ENCODE measurements around the gene PPP1R13L. TPM values are rescaled to one million over a fixed set of nuclear protein-coding genes. Genes with fewer than 3 reads are reported as not detected.

The PPP1R13L gene
- total and polyA plus RNA-seq, 2 of the 8 experiments (the other 6 are each of a cell fraction or from before 2014, with no cell fraction given) = 9.1 to 15.3 TPM

DNA sequence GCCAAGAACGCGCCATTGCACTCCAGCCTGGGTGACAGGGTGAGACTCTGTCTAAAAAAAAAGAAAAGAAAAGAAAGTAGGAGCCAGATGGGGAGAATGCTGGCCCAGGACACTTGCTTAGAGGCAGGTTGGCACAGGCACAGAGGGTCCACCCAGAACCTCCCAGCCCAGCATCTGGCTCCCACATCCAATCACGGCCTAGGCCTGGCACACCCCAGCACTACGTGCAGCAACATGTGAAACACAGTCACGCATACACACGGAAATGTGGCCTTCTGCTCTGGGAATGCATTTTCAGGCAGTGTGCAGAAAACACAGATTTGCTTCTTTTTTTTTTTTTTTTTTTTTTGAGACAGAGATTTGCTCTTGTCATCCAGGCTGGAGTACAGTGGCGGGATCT is 42.1 kb upstream of the PPP1R13L start:
- H3K27ac ChIP-seq (ENCODE audit: low read depth, low read length) = no peak overlapping the region
- H3K9me3 ChIP-seq (ENCODE audit: insufficient read depth in 2 of 2, low read depth in 1 of 2, low read length in 1 of 2) = no peaks in the 10 kb centered on the region
- ChIA-PET POLR2A (ENCODE audit: partially characterized antibody) (interaction anchor here (1.6 kb wide), 1 partner anchor 20 kb away, joined by 9 read pairs; the partner anchor contains the start of gene FOSB), CTCF (ENCODE audit: partially characterized antibody) (interaction anchor here (1.0 to 6.3 kb wide), 10 partner anchors 8 to 195 kb away, joined by 3 to 145 read pairs (median 8); no protein-coding TSS in a partner anchor)
- no peak overlapping the region for H3K23ac ChIP-seq (ENCODE audit: insufficient read length)
- H2BK120ac ChIP-seq (replicated peaks; ENCODE audit: low read depth, low read length) = no peak overlapping the region
- H3K56ac ChIP-seq (replicated peaks; ENCODE audit: insufficient read length, low read depth, low read length) = no peak overlapping the region
- no peak overlapping the region for H4K91ac ChIP-seq (replicated peaks; ENCODE audit: insufficient read length, low read length)
- no peak overlapping the region for H3K18ac ChIP-seq (ENCODE audit: extremely low read depth, low read length)
- H4K20me1 ChIP-seq (replicated peaks in 1 of 2; ENCODE audit: control insufficient read depth in 1 of 2, insufficient read depth in 2 of 2, low read length in 2 of 2) = no peaks in the 10 kb centered on the region
- no peak overlapping the region for H3K4me3 ChIP-seq (ENCODE audit: extremely low read depth in 1 of 4, insufficient read depth in 2 of 4, low read depth in 3 of 4, low read length in 4 of 4)
- H4K8ac ChIP-seq (ENCODE audit: extremely low read depth, insufficient read depth, low read length) = no peak overlapping the region
- H2AK5ac ChIP-seq (ENCODE audit: low read depth, low read length) = no peak overlapping the region
- H4K5ac ChIP-seq (ENCODE audit: insufficient read length, low read depth, low read length) = no peak overlapping the region
- H3K36me3 ChIP-seq (ENCODE audit: control insufficient read depth in 2 of 4, insufficient read depth in 4 of 4, low read length in 3 of 4) = no peaks in the 10 kb centered on the region
- H3K4me2 ChIP-seq (ENCODE audit: insufficient read depth in 1 of 2, low read depth in 2 of 2, low read length in 2 of 2) = no peak overlapping the region
- no peak overlapping the region for H2BK15ac ChIP-seq (ENCODE audit: low read length)
- H2BK12ac ChIP-seq (ENCODE audit: low read depth, low read length) = no peak overlapping the region
- H3K23me2 ChIP-seq (ENCODE audit: low read depth, low read length) = peaks cover 23% of the 10 kb centered on the region
- H3K4ac ChIP-seq (replicated peaks; ENCODE audit: insufficient read length, low read depth, low read length) = no peak overlapping the region
- peaks cover 6 to 20% (median 11%) of the 10 kb centered on the region in 4 experiments for H3K4me1 ChIP-seq (replicated peaks in 1 of 4; ENCODE audit: control insufficient read depth in 3 of 4, insufficient read depth in 4 of 4, low read length in 3 of 4)
- no peak for FAIRE-seq
- H3K79me1 ChIP-seq (ENCODE audit: low read depth, low read length) = no peaks in the 10 kb centered on the region
- no peak overlapping the region for H3K14ac ChIP-seq (ENCODE audit: insufficient read length)
- H2BK20ac ChIP-seq (ENCODE audit: low read length) = no peak overlapping the region
- 93% methylated on average over 6 of the region's 7 CpGs; no CpG with 5 or more reads in 1 of the 2 experiments for WGBS, 2 experiments (ENCODE audit: extremely low coverage in 1 of 2, insufficient coverage in 1 of 2, insufficient read length in 1 of 2, insufficient replicate concordance in 2 of 2, low coverage in 1 of 2, low lambda C conversion rate in 2 of 2, missing lambda C conversion rate in 1 of 2)
- H2AFZ ChIP-seq (ENCODE audit: low read length) = no peak overlapping the region
- no peak overlapping the region for H2BK5ac ChIP-seq (ENCODE audit: low read depth, low read length)
- DNase-seq (ENCODE audit: low read depth in 1 of 2, low spot score in 2 of 2) = no peak
- H3K9ac ChIP-seq (replicated peaks in 1 of 4; ENCODE audit: extremely low read depth in 1 of 4, low read depth in 3 of 4, low read length in 3 of 4) = no peak overlapping the region
- H3K79me2 ChIP-seq (ENCODE audit: control insufficient read depth in 1 of 2, insufficient read depth in 2 of 2, low read length in 2 of 2) = no peaks in the 10 kb centered on the region
- H3K27me3 ChIP-seq (replicated peaks in 1 of 4; ENCODE audit: control insufficient read depth in 3 of 4, extremely low read depth in 1 of 4, insufficient read depth in 3 of 4, low read length in 3 of 4) = peaks cover 0 to 17% (median 17%) of the 10 kb centered on the region in 4 experiments; a peak in 6 of 7 replicates
- no peak for TF ChIP-seq TBP (IDR thresholded peaks at IDR 0.05; ENCODE audit: low read depth, low read length)
- TF ChIP-seq BACH1 (IDR thresholded peaks at IDR 0.05; ENCODE audit: low read length) = no peak
